GM13977 (cell line): ENCODE results near the gene C1orf232.

Experiments
- DNase-seq: peaks from one replicate; pipeline ENCODE4 v3.0.0; 2012; ENCODE audit warnings: low spot score
- CTCF ChIP-seq: IDR thresholded peaks from 2 replicates; pipeline ENCODE4 v1.5.1; 2012; ENCODE audit warnings: mild to moderate bottlenecking, control low read depth; ENCODE audit not compliant: insufficient read depth; ENCODE audit errors: extremely low read depth, missing control alignments
- in situ Hi-C: fragments of 300-500 bp; cut with MboI; formaldehyde crosslinking; loops from one replicate; pipeline ENCODE4 v1.12.0; 2022; ENCODE audit warnings: low sequenced_read_pairs, low pct_unique_long_range_greater_than_20kb, mixed read lengths, inconsistent platforms; ENCODE audit not compliant: unreplicated experiment

The C1orf232 gene

DNA sequence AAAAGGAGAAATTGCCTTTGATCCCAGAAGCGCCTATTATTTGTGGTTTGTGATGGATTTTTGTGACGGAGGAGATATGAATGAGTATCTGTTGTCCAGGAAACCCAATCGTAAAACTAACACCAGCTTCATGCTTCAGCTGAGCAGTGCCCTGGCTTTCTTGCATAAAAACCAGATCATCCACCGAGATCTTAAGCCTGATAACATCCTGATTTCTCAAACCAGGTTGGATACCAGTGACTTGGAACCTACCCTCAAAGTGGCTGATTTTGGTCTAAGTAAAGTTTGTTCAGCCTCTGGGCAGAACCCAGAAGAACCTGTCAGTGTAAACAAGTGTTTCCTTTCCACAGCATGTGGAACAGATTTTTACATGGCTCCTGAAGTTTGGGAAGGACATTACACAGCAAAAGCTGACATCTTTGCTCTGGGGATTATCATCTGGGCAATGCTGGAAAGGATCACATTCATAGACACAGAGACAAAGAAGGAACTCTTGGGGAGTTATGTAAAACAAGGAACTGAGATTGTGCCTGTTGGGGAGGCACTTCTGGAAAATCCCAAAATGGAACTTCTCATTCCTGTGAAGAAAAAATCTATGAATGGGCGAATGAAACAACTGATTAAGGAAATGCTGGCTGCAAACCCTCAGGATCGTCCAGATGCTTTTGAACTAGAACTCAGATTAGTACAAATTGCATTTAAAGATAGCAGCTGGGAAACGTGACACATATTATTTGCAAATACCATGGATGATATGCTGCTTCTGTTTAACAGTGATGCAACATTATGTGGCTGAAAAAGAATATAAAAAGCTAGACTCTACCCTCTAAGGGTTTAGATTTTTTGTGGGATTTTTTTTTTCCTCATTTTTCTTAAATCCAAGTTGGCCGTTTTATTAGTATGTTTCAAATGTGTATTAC, 46.6 kb downstream of the C1orf232 start:
- in situ Hi-C loops: no loop called here
- no peak for DNase-seq
- TF ChIP-seq CTCF: no peak

- in situ Hi-C loops: no loop called here
- no peak for TF ChIP-seq CTCF
- no peak for DNase-seq
These were observed 48.7 kb downstream of the C1orf232 start for GRCh38 chr1:26119892-26120608.

DNA sequence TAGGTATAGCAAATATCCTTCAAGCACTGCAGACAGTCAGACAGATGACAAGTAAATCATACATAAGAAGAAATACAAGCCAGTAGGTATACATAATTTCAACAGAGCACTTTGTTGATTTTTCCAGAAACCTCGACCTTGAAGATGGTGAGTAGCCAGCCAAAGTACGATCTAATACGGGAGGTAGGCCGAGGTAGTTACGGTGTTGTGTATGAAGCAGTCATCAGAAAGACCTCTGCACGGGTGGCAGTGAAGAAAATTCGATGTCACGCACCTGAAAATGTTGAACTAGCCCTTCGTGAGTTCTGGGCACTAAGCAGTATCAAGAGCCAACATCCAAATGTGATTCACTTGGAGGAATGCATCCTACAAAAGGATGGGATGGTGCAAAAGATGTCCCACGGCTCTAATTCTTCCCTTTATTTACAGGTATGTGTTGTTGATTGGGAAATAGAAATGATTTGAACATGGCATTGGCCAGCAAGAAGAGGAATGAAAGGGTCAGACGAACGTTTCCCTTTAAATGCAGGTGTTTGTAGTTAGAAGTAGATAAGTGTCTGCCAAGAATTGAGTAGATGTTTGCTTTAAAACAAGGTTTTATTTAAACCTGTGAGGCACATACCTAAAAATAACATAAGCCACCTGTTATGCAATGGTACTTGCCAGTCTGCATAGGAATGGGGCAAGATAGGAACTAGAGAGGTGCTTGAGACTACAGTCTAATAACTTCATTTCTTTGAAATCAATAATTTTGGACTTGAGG, 54.4 kb downstream of the C1orf232 start:
- in situ Hi-C loops: no loop called here
- DNase-seq: no peak
- no peak for TF ChIP-seq CTCF
